H1 (cell line): ENCODE results near the gene EHD4. TPM values are rescaled to one million over a fixed set of nuclear protein-coding genes. Genes with fewer than 3 reads are reported as not detected.

ENCODE experiments used
- CEBPB ChIP-seq: IDR thresholded peaks from 2 replicates; pipeline ENCODE4 v1.6.1; 2012; ENCODE audit warnings: low read depth, low read length
- CHD7 ChIP-seq: fragments of 300-600 bp; sonication (generic); IDR thresholded peaks from 2 replicates; pipeline ENCODE4 v1.7.1; 2012; ENCODE audit warnings: low read length, moderate library complexity, mild to moderate bottlenecking, inconsistent platforms; ENCODE audit not compliant: insufficient replicate concordance
- GTF2F1 ChIP-seq: IDR thresholded peaks from 2 replicates; pipeline ENCODE4 v1.6.1; 2012; ENCODE audit warnings: low read depth, low read length, improper control_type of control experiment, borderline replicate concordance
- HDAC6 ChIP-seq: IDR thresholded peaks from one replicate; pipeline ENCODE4 v1.7.1; 2012; ENCODE audit warnings: low read depth, mild to moderate bottlenecking, inconsistent platforms, low read length, moderate library complexity
- KDM4A ChIP-seq: IDR thresholded peaks from one replicate; pipeline ENCODE4 v1.7.1; 2012; ENCODE audit warnings: low read depth, mild to moderate bottlenecking, moderate library complexity, low read length, inconsistent platforms; ENCODE audit not compliant: severe bottlenecking
- RAD21 ChIP-seq, 2 experiments: IDR thresholded peaks in 1 of 2; conservative IDR thresholded peaks in 1 of 2; 2 replicates each; pipeline ENCODE4 v1.6.1; 2011; ENCODE audit warnings: low read depth in 2 of 2, low read length in 2 of 2, improper control_type of control experiment in 1 of 2, inconsistent platforms in 1 of 2, mild to moderate bottlenecking in 1 of 2, moderate library complexity in 1 of 2
- SIX5 ChIP-seq: IDR thresholded peaks from 2 replicates; pipeline ENCODE4 v1.6.1; 2011; ENCODE audit warnings: mild to moderate bottlenecking, low read depth, low read length
- SUZ12 ChIP-seq: fragments of 200-600 bp; sonication (generic); IDR thresholded peaks from 2 replicates; pipeline ENCODE4 v1.6.1; 2012; ENCODE audit warnings: mild to moderate bottlenecking, inconsistent platforms, low read length, moderate library complexity, mixed read lengths
- polyA plus RNA-seq, 7 experiments: library from polyadenylated mRNA; depleted of rRNA in 3 of 7; stranded (reverse) in 5 of 7; unstranded in 2 of 7; fragments of >200 nt in 5 of 7; fragments of 200-250 nt in 2 of 7; gene quantifications; 1 replicate in 5 of 7; 2 replicates in 1 of 7; 4 replicates in 1 of 7; pipeline versions ENCODE4 v1.2.1 to v1.2.3, GENCODE V29; 2011 to 2013; ENCODE audit warnings: missing spikeins in 2 of 7, mixed read lengths in 2 of 7
- total RNA-seq: library from RNA; stranded (reverse); fragmentation: NEBNext Ultra II Directional; extraction: Animal tissue kit (Norgen Biotek cat#: 25700); gene quantifications from 2 replicates; pipeline ENCODE4 v1.2.1, GENCODE V29; 2021
- TF ChIP-seq, protein P1 (sequence below): IDR thresholded peaks from 2 replicates; pipeline ENCODE4 v1.6.1; 2011; ENCODE audit warnings: low read depth, mild to moderate bottlenecking, low read length; ENCODE audit not compliant: insufficient read depth

Gene EHD4
- total and polyA plus RNA-seq, 2 of the 8 experiments (the other 6 are each of a cell fraction or from before 2014, with no cell fraction given): 17.5 to 24.5 TPM

DNA sequence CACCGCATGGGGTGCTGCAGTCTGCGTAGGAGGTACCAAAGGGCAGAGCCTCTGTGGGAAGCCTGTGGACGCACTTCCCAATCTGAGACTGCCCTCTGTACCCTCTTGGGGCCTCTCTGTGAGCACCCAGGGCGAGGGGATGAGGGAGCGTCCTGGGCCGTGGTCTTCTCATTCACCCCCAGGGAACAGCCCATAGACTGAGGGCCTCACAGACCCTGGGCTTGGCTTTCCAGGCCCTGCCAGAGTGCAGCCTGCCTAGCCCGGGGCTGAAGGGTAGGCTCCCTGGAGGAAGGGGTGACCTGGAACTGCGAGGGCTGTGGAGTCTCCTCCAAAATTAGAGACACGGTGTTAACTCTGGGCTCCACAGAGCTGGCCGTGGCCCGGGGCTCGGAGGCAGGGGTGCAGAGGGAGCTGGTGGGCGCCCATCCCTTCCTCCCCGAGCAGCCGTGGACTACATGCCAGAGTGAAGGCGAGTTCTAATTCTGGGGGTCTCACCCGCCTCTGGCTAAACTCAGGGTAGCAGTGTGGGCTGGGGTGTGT lies 78.0 kb downstream of the EHD4 start (continued):
- TF ChIP-seq CHD7: no peak
- TF ChIP-seq KDM4A: no peak
- no peak for TF ChIP-seq GTF2F1
- no peak for TF ChIP-seq SUZ12
- TF ChIP-seq CEBPB: no peak
- TF ChIP-seq, protein P1, sequence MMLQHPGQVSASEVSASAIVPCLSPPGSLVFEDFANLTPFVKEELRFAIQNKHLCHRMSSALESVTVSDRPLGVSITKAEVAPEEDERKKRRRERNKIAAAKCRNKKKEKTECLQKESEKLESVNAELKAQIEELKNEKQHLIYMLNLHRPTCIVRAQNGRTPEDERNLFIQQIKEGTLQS: no peak
- TF ChIP-seq RAD21 (IDR thresholded peaks at IDR 0.05 in 1 of 2, conservative IDR thresholded peaks at IDR 0.05 in 1 of 2; ENCODE audit: low read depth in 2 of 2, low read length in 2 of 2): no peak
- no peak for TF ChIP-seq HDAC6
- TF ChIP-seq SIX5: no peak
